ENCODE data around the gene AP4M1. TPM values are rescaled to one million over a fixed set of nuclear protein-coding genes. Genes with fewer than 3 reads are reported as not detected.
"Not testable (repeated sequence)": the region's sequence is repeated elsewhere in the genome, so short reads cannot be mapped to it uniquely, and the experiment has no call there.

The AP4M1 gene
- total RNA-seq, 4 donors from 2014 or later, result 7.2 to 20.6 (median 9.8) TPM

DNA sequence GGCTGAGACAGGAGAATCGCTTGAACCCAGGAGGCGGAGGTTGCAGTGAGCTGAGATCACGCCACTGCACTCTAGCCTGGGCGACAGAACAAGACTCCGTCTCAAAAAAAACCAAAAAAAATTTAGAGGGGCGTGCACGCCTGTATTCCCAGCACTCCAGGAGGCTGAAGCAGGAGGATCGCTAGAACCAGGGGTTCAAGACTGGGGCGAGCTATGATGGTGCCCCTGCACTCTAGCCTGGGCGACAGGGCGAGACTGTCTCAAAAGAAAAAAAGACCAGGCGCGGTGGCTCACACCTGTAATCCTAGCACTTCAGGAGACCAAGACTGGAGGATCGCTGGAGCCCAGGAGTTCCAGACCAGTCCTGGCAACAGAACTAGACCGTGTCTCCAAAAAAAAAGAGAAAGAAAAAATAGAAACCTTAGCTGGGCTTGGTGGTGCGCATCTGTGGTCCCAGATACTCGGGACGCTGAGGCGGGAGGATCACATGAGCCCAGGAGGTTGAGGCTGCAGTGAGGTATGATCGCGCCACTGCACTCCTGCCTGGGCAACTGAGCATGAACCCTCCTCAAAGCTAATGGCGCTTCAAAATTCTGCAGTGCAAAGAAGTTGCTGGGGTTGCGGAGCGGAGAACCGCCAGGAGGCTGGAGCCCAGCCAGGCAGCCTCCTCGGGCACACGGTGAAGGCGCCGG, 24.9 kb downstream of the AP4M1 start:
- DNase-seq (ENCODE audit: low spot score), result no peak
- no peak for TF ChIP-seq CTCF (IDR thresholded peaks at IDR 0.05)
- peak; percentile 63 for ATAC-seq (ENCODE audit: low FRiP score)

GRCh38 chr7:100126931-100127865, 25.8 kb downstream of the AP4M1 start, which contains the start of gene MBLAC1:
Gene MBLAC1 (plus strand): TSS chr7:100126967. CDS start chr7:100127396, 429 bp downstream.
- no peak for TF ChIP-seq CTCF (IDR thresholded peaks at IDR 0.05)
- DNase-seq (ENCODE audit: low spot score) (peak; percentile 72), ATAC-seq (ENCODE audit: low FRiP score) (peak; percentile 90)

- no peak for TF ChIP-seq CTCF (IDR thresholded peaks at IDR 0.05)
- no peak for ATAC-seq (ENCODE audit: low FRiP score)
- no peak for DNase-seq (ENCODE audit: low spot score)
Measured at GRCh38 chr7:100127866-100128636, 26.6 kb downstream of the AP4M1 start.

DNA sequence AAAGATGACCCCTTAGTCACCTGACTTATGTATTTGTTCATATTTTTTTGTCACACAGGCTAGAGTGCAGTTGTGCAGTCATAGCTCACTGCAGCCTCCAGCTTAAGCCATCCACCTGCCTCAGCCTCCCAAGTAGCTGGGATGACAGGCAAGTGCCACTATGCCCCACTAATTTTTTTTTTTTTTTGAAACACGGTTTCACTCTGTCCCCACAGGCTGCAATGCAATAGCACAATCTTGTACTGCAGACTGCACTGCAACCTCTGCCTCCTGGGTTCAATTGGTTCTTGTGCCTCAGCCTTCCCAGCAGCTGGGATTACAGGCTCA, 27.2 kb downstream of the AP4M1 start:
- DNase-seq (ENCODE audit: low spot score) (no peak), ATAC-seq (ENCODE audit: low FRiP score) (no peak)
- no peak for TF ChIP-seq CTCF (IDR thresholded peaks at IDR 0.05)

DNA sequence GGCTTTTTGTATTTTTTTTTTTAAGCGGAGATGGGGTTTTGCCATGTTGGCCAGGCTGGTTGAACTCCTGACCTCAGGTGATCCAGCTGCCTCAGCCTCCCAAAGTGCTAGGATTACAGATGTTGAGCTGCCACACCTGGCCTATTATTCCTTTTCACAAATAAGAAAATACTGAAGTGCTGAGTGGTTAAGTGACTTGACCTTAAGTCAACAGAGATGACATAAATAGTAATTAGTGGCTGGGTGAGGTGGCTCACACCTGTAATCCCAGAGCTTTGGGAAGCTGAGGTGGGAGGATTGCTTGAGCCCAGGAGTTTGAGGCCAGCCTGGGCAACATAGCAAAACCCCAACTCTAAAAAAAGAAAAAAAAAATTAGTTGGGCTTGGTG, 28.8 kb downstream of the AP4M1 start:
- ATAC-seq (ENCODE audit: low FRiP score); DNase-seq (ENCODE audit: low spot score): not testable (repeated sequence)

DNA sequence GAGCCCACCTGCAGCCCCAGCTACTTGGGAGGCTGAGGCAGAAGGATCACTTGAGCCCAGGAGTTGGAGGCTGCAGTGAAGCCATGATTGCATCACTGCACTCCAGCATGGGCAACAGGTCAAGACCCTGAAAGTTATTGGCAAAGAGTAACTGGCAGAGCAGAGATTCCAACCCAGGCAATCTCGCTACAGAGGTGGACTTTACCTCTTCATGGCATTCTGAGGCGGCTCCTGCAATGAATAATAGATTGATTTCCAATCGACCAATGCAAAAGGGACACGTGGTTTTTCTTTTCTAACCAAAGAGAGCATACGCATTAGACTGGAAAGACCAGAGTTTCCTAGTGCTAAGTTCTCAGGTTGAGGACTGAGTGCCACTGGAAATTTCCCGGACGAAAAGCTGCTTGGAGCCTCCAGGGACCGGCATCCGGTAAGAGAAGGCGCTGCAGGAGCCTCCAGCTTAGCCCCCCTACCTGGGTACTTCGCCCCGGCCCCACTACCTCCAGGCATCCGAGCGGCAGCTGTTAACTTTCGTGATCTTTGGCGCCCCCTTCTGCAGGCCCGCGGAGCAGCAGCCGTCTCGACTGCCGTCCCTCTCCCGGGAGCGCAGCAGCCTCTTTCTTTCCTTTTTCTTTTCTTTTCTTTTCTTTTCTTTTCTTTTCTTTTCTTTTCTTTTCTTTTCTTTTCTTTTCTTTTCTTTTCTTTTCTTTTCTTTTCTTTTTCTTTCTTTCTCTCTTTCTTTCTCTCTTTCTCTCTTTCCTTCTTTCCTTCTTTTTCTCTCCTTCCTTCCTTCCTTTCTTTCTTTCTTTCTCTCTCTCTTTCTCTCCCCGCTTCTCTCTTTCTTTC, 29.4 kb downstream of the AP4M1 start:
- ATAC-seq (ENCODE audit: low FRiP score) (no peak), DNase-seq (ENCODE audit: low spot score) (peak; percentile 82)
- TF ChIP-seq CTCF (IDR thresholded peaks at IDR 0.05), result peak in 1 of 3 donors; percentile 57

All from omental fat pad (tissue), 4 donors.